DOHH2 (cell line): ENCODE results near the gene INPP4A.

Source experiments
- H3F3A ChIP-seq: fragments of 200-600 bp; sonication (generic), shearing (Covaris generic); 2 replicates; pipeline ENCODE4 v1.6.0; 2016; ENCODE audit warnings: antibody characterized with exemption, mild to moderate bottlenecking; ENCODE audit not compliant: control insufficient read depth, insufficient read depth
- H3K27ac ChIP-seq: fragments of 200-600 bp; sonication (generic); 2 replicates; pipeline ENCODE4 v1.5.1; 2014; ENCODE audit warnings: low read depth, mild to moderate bottlenecking, low read length, moderate library complexity
- H3K27me3 ChIP-seq: fragments of 200-600 bp; sonication (generic); 2 replicates; pipeline ENCODE4 v1.6.1; 2014; ENCODE audit warnings: mild to moderate bottlenecking, low read length, mixed read lengths; ENCODE audit not compliant: control insufficient read depth
- H3K36me3 ChIP-seq: fragments of 200-600 bp; sonication (generic); 2 replicates; pipeline ENCODE4 v1.6.1; 2014; ENCODE audit warnings: mild to moderate bottlenecking, low read length, moderate library complexity, mixed read lengths; ENCODE audit not compliant: control insufficient read depth
- H3K4me1 ChIP-seq: fragments of 200-600 bp; sonication (generic); 2 replicates; pipeline ENCODE4 v1.6.1; 2014; ENCODE audit warnings: mild to moderate bottlenecking, low read length, mixed read lengths; ENCODE audit not compliant: control insufficient read depth
- H3K4me2 ChIP-seq: fragments of 200-600 bp; sonication (generic); 2 replicates; pipeline ENCODE4 v1.6.0; 2014; ENCODE audit warnings: mild to moderate bottlenecking, low read length, moderate library complexity
- H3K4me3 ChIP-seq: fragments of 200-600 bp; sonication (generic); 2 replicates; pipeline ENCODE4 v1.5.1; 2014; ENCODE audit warnings: mild to moderate bottlenecking, low read length, mixed read lengths
- H3K79me2 ChIP-seq: fragments of 200-600 bp; sonication (generic); 2 replicates; pipeline ENCODE4 v1.6.1; 2014; ENCODE audit warnings: mild to moderate bottlenecking, low read length, mixed read lengths; ENCODE audit not compliant: control insufficient read depth
- H3K9me2 ChIP-seq: fragments of 200-600 bp; sonication (generic); replicated peaks from 2 replicates; pipeline ENCODE4 v1.6.1; 2014; ENCODE audit warnings: mild to moderate bottlenecking, low read length, mixed read lengths; ENCODE audit not compliant: control insufficient read depth
- H3K9me3 ChIP-seq: fragments of 200-600 bp; sonication (generic); 2 replicates; pipeline ENCODE4 v1.6.1; 2014; ENCODE audit warnings: antibody characterized with exemption, low read length, mixed read lengths; ENCODE audit not compliant: control insufficient read depth, insufficient read depth
- H4K20me1 ChIP-seq: fragments of 200-600 bp; sonication (generic); 2 replicates; pipeline ENCODE4 v1.6.0; 2014; ENCODE audit warnings: low read depth, mild to moderate bottlenecking, antibody characterized with exemption, low read length, moderate library complexity; ENCODE audit not compliant: control insufficient read depth, insufficient read depth
- EZH2phosphoT487 ChIP-seq: fragments of 200-600 bp; sonication (generic); IDR thresholded peaks from 2 replicates; pipeline ENCODE4 v1.6.1; 2017; ENCODE audit warnings: borderline replicate concordance, mild to moderate bottlenecking, antibody characterized with exemption, low read length, moderate library complexity, mixed read lengths
- TF ChIP-seq, protein P1 (sequence below): fragments of 200-600 bp; sonication (generic); IDR thresholded peaks from one replicate; pipeline ENCODE4 v1.5.1; 2014; ENCODE audit warnings: antibody characterized with exemption, mild to moderate bottlenecking, low read depth, low read length; ENCODE audit not compliant: poor library complexity, severe bottlenecking

Gene INPP4A

DNA sequence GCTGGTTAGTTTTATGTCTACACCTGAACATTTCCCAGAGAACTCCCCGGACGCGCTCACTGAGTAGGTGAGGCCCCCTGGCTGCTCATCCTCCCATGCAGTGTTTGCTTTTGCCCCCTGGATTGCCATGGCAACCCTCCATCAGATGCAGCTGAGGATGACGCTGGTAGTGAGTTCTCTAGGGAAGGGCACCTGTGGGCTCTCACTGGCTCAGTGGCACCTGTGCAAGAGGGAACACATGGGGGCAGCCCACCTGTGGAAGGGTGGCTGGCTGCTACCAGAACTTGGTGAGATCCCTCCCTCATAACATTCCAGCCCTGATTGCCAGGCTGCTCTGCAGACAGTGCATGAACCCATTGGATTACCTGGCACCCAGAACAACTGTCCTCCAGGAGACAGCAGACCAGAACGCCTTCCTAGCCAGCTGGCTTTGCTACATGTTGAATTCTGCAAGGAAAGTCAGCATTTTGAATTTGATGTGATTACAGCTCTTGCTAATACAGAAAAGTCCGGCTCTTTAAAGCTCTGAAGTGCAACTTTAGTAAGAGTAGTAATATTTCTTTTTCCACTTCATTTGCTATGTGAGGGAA lies 142.0 kb downstream of the INPP4A start:
- no peak overlapping the region for H3K4me3 ChIP-seq
- no peaks in the 10 kb centered on the region for H3F3A ChIP-seq
- no peaks in the 10 kb centered on the region for H3K79me2 ChIP-seq
- H3K9me3 ChIP-seq: no peaks in the 10 kb centered on the region
- TF ChIP-seq, protein P1, sequence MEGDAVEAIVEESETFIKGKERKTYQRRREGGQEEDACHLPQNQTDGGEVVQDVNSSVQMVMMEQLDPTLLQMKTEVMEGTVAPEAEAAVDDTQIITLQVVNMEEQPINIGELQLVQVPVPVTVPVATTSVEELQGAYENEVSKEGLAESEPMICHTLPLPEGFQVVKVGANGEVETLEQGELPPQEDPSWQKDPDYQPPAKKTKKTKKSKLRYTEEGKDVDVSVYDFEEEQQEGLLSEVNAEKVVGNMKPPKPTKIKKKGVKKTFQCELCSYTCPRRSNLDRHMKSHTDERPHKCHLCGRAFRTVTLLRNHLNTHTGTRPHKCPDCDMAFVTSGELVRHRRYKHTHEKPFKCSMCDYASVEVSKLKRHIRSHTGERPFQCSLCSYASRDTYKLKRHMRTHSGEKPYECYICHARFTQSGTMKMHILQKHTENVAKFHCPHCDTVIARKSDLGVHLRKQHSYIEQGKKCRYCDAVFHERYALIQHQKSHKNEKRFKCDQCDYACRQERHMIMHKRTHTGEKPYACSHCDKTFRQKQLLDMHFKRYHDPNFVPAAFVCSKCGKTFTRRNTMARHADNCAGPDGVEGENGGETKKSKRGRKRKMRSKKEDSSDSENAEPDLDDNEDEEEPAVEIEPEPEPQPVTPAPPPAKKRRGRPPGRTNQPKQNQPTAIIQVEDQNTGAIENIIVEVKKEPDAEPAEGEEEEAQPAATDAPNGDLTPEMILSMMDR: no peak
- no peak for TF ChIP-seq EZH2phosphoT487
- H3K4me1 ChIP-seq: no peaks in the 10 kb centered on the region
- no peaks in the 10 kb centered on the region for H4K20me1 ChIP-seq
- no peak overlapping the region for H3K27ac ChIP-seq
- H3K9me2 ChIP-seq: no peaks in the 10 kb centered on the region
- no peaks in the 10 kb centered on the region for H3K27me3 ChIP-seq
- H3K4me2 ChIP-seq: no peak overlapping the region
- H3K36me3 ChIP-seq: no peaks in the 10 kb centered on the region; the same call in 1 of the 2 replicates

DNA sequence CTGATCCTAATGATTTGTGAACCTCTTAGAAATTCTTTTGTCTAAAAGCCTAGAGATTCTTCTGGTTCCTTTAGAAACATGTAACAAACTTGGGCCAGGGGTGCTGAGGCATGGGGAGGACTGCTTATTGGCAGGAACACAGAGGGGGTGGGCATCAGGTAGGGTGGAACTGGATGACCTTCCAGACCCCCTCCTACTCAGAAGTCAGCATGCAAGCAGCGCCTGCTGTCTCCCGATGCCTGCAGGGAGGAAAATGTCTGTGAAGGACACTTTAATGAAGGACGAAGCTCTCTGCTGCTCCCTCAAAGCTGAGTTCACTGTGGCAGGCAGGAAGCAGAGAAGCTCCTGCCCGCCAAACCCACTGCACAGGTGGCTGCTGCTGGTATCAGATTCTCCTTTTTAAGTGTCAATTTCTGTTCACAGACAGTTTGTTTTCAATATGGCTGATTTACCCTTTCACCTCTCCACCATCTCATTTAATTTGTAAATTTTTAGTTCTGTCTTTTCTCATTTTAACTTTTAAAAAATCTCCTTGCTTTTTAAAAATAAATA lies 144.3 kb downstream of the INPP4A start:
- Histone ChIP-seq H3K27ac (no peak overlapping the region), H4K20me1 (no peaks in the 10 kb centered on the region), H3K4me3 (no peak overlapping the region), H3K4me2 (no peak overlapping the region), H3K79me2 (no peaks in the 10 kb centered on the region), H3K27me3 (no peaks in the 10 kb centered on the region), H3F3A (no peaks in the 10 kb centered on the region), H3K9me2 (no peaks in the 10 kb centered on the region), H3K9me3 (no peaks in the 10 kb centered on the region), H3K4me1 (no peaks in the 10 kb centered on the region), H3K36me3 (no peaks in the 10 kb centered on the region)
- TF ChIP-seq, protein P1: no peak
- no peak for TF ChIP-seq EZH2phosphoT487

DNA sequence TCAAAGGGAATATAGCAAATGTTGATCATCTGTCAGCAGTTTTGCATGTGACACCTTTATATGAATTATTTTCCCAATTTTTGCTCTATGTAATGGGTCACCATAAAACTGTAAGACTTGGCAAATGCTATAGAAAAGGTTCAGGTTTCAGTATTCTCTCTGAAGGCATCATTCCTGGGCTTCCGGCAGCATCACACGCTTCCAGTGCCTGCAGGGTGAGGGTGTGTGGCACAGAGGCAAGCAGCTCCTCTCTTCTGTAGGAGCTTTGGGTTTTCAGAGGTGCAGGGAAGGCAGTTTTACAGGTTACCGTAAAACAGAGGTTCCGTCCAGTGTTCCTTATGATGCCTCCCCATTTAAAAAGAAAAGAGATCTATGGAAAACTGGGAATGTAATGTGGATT lies 144.8 kb downstream of the INPP4A start:
- no peak overlapping the region for H3K27ac ChIP-seq
- H4K20me1 ChIP-seq: no peaks in the 10 kb centered on the region
- H3F3A ChIP-seq: no peaks in the 10 kb centered on the region
- H3K4me2 ChIP-seq: no peak overlapping the region
- no peaks in the 10 kb centered on the region for H3K9me3 ChIP-seq
- TF ChIP-seq, protein P1: no peak
- no peaks in the 10 kb centered on the region for H3K4me1 ChIP-seq
- H3K36me3 ChIP-seq: no peaks in the 10 kb centered on the region
- H3K27me3 ChIP-seq: no peaks in the 10 kb centered on the region
- H3K9me2 ChIP-seq: no peaks in the 10 kb centered on the region
- no peaks in the 10 kb centered on the region for H3K79me2 ChIP-seq
- H3K4me3 ChIP-seq: no peak overlapping the region
